ENCODE measurements around the gene ADI1.

GRCh38 chr2:3450385-3451010 lies 68.8 kb downstream of the ADI1 start:
- no peak for TF ChIP-seq CTCF (IDR thresholded peaks at IDR 0.05; ENCODE audit: low read length)
- TF ChIP-seq EZH2 (optimal IDR thresholded peaks at IDR 0.05; ENCODE audit: low read depth, low read length) = no peak
- TF ChIP-seq EZH2phosphoT487 (IDR thresholded peaks at IDR 0.05; ENCODE audit: low read length) = no peak

All from MM.1S (cell line).